Measurements from ENCODE around the gene PACS2. TPM values are rescaled to one million over a fixed set of nuclear protein-coding genes. Genes with fewer than 3 reads are reported as not detected.

The PACS2 gene
- total RNA-seq, 1 donor from 2014 or later: 48.0 TPM

DNA sequence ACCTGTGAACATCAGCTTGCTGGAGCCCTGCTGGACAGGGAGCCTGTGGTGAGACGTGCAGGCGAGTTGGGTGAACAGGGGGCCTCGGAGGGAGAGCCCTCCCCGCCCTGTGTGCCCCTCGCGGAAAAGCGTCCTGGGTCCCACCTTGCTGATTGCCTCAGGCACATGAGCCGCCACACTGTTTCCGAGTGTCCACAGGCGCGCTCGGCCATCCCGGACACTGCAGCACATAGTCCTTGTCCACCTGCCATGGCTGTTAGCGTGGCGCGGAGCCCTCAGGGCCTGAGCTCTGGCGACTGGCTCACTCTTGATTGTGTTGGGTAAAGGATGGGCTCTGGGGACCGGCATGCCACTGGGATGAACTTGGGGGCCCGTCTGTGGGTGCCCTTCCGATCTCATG is 40.0 kb downstream of the PACS2 start:
- peaks cover 7% of the 10 kb centered on the region for H3K4me1 Mint-ChIP-seq
- TF ChIP-seq, protein P1, sequence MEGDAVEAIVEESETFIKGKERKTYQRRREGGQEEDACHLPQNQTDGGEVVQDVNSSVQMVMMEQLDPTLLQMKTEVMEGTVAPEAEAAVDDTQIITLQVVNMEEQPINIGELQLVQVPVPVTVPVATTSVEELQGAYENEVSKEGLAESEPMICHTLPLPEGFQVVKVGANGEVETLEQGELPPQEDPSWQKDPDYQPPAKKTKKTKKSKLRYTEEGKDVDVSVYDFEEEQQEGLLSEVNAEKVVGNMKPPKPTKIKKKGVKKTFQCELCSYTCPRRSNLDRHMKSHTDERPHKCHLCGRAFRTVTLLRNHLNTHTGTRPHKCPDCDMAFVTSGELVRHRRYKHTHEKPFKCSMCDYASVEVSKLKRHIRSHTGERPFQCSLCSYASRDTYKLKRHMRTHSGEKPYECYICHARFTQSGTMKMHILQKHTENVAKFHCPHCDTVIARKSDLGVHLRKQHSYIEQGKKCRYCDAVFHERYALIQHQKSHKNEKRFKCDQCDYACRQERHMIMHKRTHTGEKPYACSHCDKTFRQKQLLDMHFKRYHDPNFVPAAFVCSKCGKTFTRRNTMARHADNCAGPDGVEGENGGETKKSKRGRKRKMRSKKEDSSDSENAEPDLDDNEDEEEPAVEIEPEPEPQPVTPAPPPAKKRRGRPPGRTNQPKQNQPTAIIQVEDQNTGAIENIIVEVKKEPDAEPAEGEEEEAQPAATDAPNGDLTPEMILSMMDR (IDR thresholded peaks at IDR 0.05): no peak
- peaks cover 1% of the 10 kb centered on the region for H3K36me3 Mint-ChIP-seq (ENCODE audit: low read depth)
- POLR2A ChIA-PET: no interaction called here
- CTCF ChIA-PET: no interaction called here
- intact Hi-C loops (cut with micrococcal nuclease): no loop called here
- no peak overlapping the region for H3K4me3 Mint-ChIP-seq
- no peaks in the 10 kb centered on the region for H3K9me3 Mint-ChIP-seq
- DNase-seq: no peak
- ATAC-seq (ENCODE audit: low read depth): no peak
- H3K27ac Mint-ChIP-seq: no peak overlapping the region
- no peaks in the 10 kb centered on the region for H3K27me3 Mint-ChIP-seq

DNA sequence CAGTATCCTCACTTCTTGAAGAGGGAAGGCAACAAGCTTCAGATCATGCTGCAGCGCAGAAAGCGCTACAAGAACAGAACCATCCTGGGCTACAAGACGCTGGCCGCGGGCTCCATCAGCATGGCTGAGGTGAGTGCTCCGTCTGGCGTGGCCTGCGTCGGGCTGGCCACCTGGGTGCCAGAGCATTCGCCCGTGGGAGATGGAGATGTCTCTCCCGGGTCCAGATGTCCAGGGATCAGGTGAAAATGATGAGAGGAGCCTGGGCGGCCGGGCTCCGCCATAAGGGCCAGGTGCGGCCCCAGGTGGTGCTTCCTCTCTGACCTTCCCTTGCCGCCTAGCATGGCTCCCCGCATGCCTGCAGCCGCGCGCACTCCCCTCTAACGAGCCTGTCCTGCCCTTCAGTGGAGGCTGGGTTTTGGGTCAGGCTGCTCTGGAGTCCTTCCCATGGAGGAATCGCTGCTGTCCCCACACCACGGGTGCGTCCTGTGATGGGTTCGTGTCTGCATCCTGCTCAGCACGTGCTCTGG is 40.6 kb downstream of the PACS2 start:
- Mint-ChIP-seq H3K27me3 (no peaks in the 10 kb centered on the region), H3K27ac (no peak overlapping the region), H3K4me3 (no peak overlapping the region), H3K9me3 (no peaks in the 10 kb centered on the region), H3K36me3 (ENCODE audit: low read depth) (peaks cover 1% of the 10 kb centered on the region), H3K4me1 (peaks cover 7% of the 10 kb centered on the region)
- intact Hi-C loops (cut with micrococcal nuclease): no loop called here
- POLR2A ChIA-PET: no interaction called here
- DNase-seq (no peak), ATAC-seq (ENCODE audit: low read depth) (no peak)
- TF ChIP-seq, protein P1 (IDR thresholded peaks at IDR 0.05): no peak
- CTCF ChIA-PET: no interaction called here

DNA sequence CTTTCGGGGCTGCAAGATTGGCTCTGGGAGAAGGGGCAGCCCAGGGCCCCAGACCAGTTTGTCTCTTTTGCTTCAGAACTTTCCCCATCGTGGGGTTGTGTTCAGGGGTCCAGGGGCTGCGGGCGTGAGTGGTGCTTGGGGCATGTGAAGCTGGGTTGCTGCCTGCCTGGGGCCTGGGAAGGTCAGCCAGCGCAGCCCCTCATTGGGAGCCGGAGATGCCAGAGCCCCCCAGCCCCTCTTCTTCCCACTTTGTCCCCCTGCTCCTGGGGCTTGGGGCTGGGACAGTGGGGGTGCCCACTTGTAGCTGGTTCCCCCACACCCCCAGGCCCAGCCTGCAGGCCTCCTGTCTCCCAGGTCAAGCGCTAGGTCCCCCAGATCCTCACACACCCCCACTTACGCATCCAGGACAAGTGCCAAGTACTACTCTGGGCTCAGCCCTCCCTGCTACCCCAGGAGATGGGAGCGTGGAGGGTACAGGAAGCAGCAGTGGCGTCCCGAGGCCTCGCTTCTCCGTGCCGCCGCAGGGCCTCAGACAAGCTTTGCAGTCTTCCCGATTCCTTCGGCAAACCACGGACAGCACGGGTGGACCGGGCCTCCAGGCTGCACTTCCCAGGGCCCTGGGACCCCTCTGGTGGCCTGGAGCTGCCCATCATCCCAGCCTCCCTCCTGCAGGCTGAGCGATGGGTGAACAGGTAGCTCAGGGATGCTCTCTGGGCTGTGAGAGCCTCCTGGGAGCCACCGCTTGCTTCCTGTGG is 41.5 kb downstream of the PACS2 start:
- no peaks in the 10 kb centered on the region for H3K27me3 Mint-ChIP-seq
- no peaks in the 10 kb centered on the region for H3K9me3 Mint-ChIP-seq
- ATAC-seq (ENCODE audit: low read depth) (no peak), DNase-seq (no peak)
- POLR2A ChIA-PET: interaction anchor here (0.5 kb wide), 1 partner anchor 43 kb away, joined by 5 read pairs; no protein-coding TSS in a partner anchor
- intact Hi-C loops (cut with micrococcal nuclease): no loop called here
- no peak overlapping the region for H3K27ac Mint-ChIP-seq
- peaks cover 7% of the 10 kb centered on the region for H3K4me1 Mint-ChIP-seq
- TF ChIP-seq, protein P1 (IDR thresholded peaks at IDR 0.05): no peak
- peaks cover 3% of the 10 kb centered on the region for H3K36me3 Mint-ChIP-seq (ENCODE audit: low read depth)
- no peak overlapping the region for H3K4me3 Mint-ChIP-seq
- CTCF ChIA-PET: no interaction called here

DNA sequence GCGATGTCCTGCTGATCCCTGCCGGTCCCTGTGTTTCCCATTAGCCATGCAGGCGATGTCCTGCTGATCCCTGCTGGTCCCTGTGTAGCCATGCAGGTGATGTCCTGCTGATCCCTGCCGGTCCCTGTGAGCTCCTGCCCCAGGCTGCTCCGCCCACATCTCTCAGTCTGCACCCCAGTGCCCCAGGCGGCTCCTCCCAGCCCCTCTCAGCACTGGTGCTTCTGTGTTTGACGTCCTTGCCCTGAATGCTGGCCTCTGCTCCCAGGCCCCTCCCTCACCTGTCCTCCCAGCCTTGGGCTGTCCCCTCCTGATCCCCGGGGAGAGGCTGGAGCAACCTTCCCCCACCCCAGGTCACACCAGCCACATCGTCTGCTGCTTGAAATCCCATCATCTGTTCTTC is 42.4 kb downstream of the PACS2 start:
- H3K9me3 Mint-ChIP-seq: no peaks in the 10 kb centered on the region
- H3K4me1 Mint-ChIP-seq: peaks cover 9% of the 10 kb centered on the region
- ChIA-PET CTCF (no interaction called here), POLR2A (interaction anchor here (0.5 kb wide), 1 partner anchor 42 kb away, joined by 5 read pairs; no protein-coding TSS in a partner anchor)
- intact Hi-C loops (cut with micrococcal nuclease): no loop called here
- no peak overlapping the region for H3K27ac Mint-ChIP-seq
- TF ChIP-seq, protein P1 (IDR thresholded peaks at IDR 0.05): no peak
- no peak overlapping the region for H3K4me3 Mint-ChIP-seq
- no peak for DNase-seq
- H3K36me3 Mint-ChIP-seq (ENCODE audit: low read depth): peaks cover 3% of the 10 kb centered on the region
- H3K27me3 Mint-ChIP-seq: no peaks in the 10 kb centered on the region
- ATAC-seq (ENCODE audit: low read depth): no peak

DNA sequence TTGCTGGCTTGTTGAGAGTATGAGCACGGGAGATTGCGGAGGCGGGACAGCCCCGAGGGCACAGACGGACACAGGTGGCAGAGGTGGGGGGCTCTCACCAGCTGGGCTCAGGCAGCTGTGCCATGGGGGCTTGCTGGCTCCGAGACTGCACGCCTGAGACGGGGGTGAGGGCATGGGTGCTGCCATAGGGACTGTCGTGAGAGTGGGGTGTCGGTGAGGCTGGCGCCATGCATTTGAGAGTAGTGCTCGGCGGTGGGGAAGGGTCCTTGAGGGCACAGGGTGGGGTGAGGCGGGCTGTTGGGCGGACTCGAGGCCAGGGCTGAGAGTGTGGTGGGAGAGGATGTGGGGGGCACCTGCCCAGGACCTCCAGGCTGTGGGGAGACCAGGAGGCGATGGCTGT is 43.1 kb downstream of the PACS2 start:
- CTCF ChIA-PET: no interaction called here
- no peaks in the 10 kb centered on the region for H3K9me3 Mint-ChIP-seq
- POLR2A ChIA-PET: no interaction called here
- peaks cover 7% of the 10 kb centered on the region for H3K4me1 Mint-ChIP-seq
- H3K27ac Mint-ChIP-seq: no peak overlapping the region
- DNase-seq: no peak
- intact Hi-C loops (cut with micrococcal nuclease): no loop called here
- no peaks in the 10 kb centered on the region for H3K27me3 Mint-ChIP-seq
- peaks cover 3% of the 10 kb centered on the region for H3K36me3 Mint-ChIP-seq (ENCODE audit: low read depth)
- ATAC-seq (ENCODE audit: low read depth): no peak
- TF ChIP-seq, protein P1 (IDR thresholded peaks at IDR 0.05): no peak
- H3K4me3 Mint-ChIP-seq: no peak overlapping the region

All from activated B cell treated with CpG ODN at 0.5 μM for 24 hours (primary cell).